Upper lobe of left lung (tissue), 4 donors: ENCODE results near the gene PEPD.

Experiments
- CTCF ChIP-seq, 6 experiments: fragments of 450-650 bp in 4 of 6; fragments of 200-600 bp in 2 of 6; sonication (generic) in 2 of 6; IDR thresholded peaks; one replicate each; pipeline ENCODE4 v1.5.1; 2016 to 2019; ENCODE audit warnings: antibody characterized with exemption in 6 of 6
- POLR2A ChIP-seq, 4 donors: fragments of 450-650 bp; IDR thresholded peaks; one replicate each; pipeline ENCODE4 v1.5.1; 2016 to 2017; ENCODE audit warnings: antibody characterized with exemption in 4 of 4, mild to moderate bottlenecking in 2 of 4
- POLR2AphosphoS5 ChIP-seq, 2 donors: sonication (generic); formaldehyde crosslinking; IDR thresholded peaks; one replicate each; pipeline ENCODE4 v1.5.1; 2017; ENCODE audit warnings: antibody characterized with exemption in 2 of 2

DNA sequence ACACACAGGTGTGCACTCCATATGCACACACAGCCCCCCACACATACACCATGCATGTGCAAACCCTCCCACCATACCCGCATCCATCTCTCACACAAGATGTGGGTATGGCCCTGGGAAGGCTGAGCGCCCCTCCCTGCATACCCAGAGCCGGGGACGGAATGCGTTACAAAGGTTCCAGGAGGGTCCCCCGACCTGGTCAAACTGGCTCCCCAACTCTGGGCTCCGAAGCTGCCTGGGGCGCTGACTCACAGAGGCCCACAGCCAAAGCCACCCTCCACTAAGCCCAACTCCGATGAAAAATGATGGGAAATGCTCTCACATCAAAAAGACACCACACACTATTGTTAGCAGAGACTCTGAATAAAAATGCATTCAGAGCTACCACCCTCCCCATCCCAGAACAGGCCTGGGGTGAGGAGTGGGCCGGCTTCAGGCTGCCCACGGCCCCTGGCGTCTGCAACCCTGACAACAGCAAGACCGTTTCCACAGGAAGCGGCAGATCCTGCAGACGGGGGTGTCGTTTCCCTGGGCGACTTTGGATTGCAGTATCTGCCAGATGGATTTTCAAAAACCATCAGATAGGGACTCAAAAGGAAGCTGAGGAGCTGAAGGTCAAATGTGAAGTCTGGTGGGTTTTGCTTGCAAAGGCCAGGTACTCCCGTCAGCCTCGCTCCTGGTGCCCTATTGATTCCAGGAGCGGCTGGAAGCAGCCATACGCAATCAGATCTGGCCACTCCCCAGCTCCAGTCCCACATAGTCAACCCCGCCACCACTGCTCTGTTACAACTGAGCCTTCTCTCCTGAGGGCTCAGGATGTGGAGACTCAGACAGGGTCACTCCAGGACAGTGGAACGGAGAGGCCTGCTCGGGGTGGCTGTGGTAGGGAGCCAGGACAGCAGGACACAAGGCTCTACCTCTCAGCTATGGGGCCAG is 14.3 kb downstream of the PEPD start:
- TF ChIP-seq CTCF (IDR thresholded peaks at IDR 0.05): no peak
- TF ChIP-seq POLR2AphosphoS5 (IDR thresholded peaks at IDR 0.05): no peak
- TF ChIP-seq POLR2A (IDR thresholded peaks at IDR 0.05): no peak
